Measurements from ENCODE around the gene SELENOO.

- TF ChIP-seq CTCF (conservative IDR thresholded peaks at IDR 0.05; ENCODE audit: low read length), result no peak
- TF ChIP-seq EZH2phosphoT487 (IDR thresholded peaks at IDR 0.05; ENCODE audit: borderline replicate concordance, low read depth, low read length), result no peak
These were observed 5.2 kb downstream of the SELENOO start for GRCh38 chr22:50205781-50206569.

Data from OCI-LY7 (cell line).